HepG2 (cell line): ENCODE results near the gene BICRAL. TPM values are rescaled to one million over a fixed set of nuclear protein-coding genes. Genes with fewer than 3 reads are reported as not detected.

Experiments used
- BRD4 ChIP-seq: sonication (generic); formaldehyde crosslinking; IDR thresholded peaks from 2 replicates; pipeline ENCODE4 v1.4.0; 2020; ENCODE audit warnings: missing genetic modification reagents
- CEBPG ChIP-seq: IDR thresholded peaks from 2 replicates; pipeline ENCODE4 v1.6.1; 2016
- CHD4 ChIP-seq: fragments of 200-600 bp; sonication (generic); IDR thresholded peaks from 2 replicates; pipeline ENCODE4 v1.7.0; 2017; ENCODE audit warnings: mild to moderate bottlenecking, low read length, borderline replicate concordance
- EED ChIP-seq: sonication (generic); formaldehyde crosslinking; IDR thresholded peaks from 2 replicates; pipeline ENCODE4 v1.5.0; 2020; ENCODE audit warnings: mild to moderate bottlenecking, missing genetic modification reagents
- EP300 ChIP-seq, 3 experiments: sonication (generic) in 1 of 3; formaldehyde crosslinking in 1 of 3; IDR thresholded peaks; 2 replicates each; pipeline versions ENCODE4 v1.5.1 to v1.6.1; 2011 to 2020; ENCODE audit warnings: low read depth in 2 of 3, low read length in 2 of 3, borderline replicate concordance in 1 of 3, improper control_type of control experiment in 1 of 3, mild to moderate bottlenecking in 1 of 3, missing genetic modification reagents in 1 of 3, moderate library complexity in 1 of 3
- FOXA1 ChIP-seq, 2 experiments: fragments of 450-650 bp in 1 of 2; sonication (generic) in 1 of 2; formaldehyde crosslinking in 1 of 2; IDR thresholded peaks; 2 replicates each; pipeline versions ENCODE4 v1.4.0 to v1.6.1; 2016 to 2020; ENCODE audit warnings: missing genetic modification reagents in 1 of 2
- FOXA3 ChIP-seq: IDR thresholded peaks from 2 replicates; pipeline ENCODE4 v1.6.1; 2016; ENCODE audit warnings: missing genetic modification reagents, missing compliant biosample characterization
- GATAD2A ChIP-seq: IDR thresholded peaks from 2 replicates; pipeline ENCODE4 v1.6.1; 2016
- JUNB ChIP-seq: sonication (generic); formaldehyde crosslinking; IDR thresholded peaks from 2 replicates; pipeline ENCODE4 v1.8.0; 2022; ENCODE audit warnings: missing genetic modification reagents, mild to moderate bottlenecking, borderline replicate concordance
- MEIS2 ChIP-seq: sonication (generic); formaldehyde crosslinking; IDR thresholded peaks from 2 replicates; pipeline ENCODE4 v1.9.0; 2021; ENCODE audit warnings: mild to moderate bottlenecking, missing genetic modification reagents
- NKX3-1 ChIP-seq: sonication (generic); formaldehyde crosslinking; IDR thresholded peaks from 2 replicates; pipeline ENCODE4 v1.5.0; 2020; ENCODE audit warnings: missing genetic modification reagents
- RARA ChIP-seq: IDR thresholded peaks from 2 replicates; pipeline ENCODE4 v1.6.1; 2016; ENCODE audit warnings: missing genetic modification reagents, missing compliant biosample characterization
- RCOR2 ChIP-seq: IDR thresholded peaks from 2 replicates; pipeline ENCODE4 v1.6.1; 2016; ENCODE audit warnings: missing biosample characterization, missing genetic modification reagents
- SALL2 ChIP-seq: sonication (generic); formaldehyde crosslinking; IDR thresholded peaks from 2 replicates; pipeline ENCODE4 v1.8.1; 2023; ENCODE audit warnings: mild to moderate bottlenecking, missing genetic modification reagents, inconsistent platforms
- SIN3B ChIP-seq: fragments of 150-350 bp; IDR thresholded peaks from 2 replicates; pipeline ENCODE4 v1.6.1; 2014; ENCODE audit warnings: low read length
- SMC3 ChIP-seq: IDR thresholded peaks from 2 replicates; pipeline ENCODE4 v1.6.1; 2011; ENCODE audit warnings: low read length, improper control_type of control experiment
- THAP11 ChIP-seq: IDR thresholded peaks from 2 replicates; pipeline ENCODE4 v1.6.1; 2016; ENCODE audit warnings: missing biosample characterization, missing genetic modification reagents
- ZBED4 ChIP-seq: sonication (generic); formaldehyde crosslinking; IDR thresholded peaks from 2 replicates; pipeline ENCODE4 v1.4.0; 2020; ENCODE audit warnings: missing genetic modification reagents, borderline replicate concordance
- ZC3H4 ChIP-seq: sonication (generic); formaldehyde crosslinking; IDR thresholded peaks from 2 replicates; pipeline ENCODE4 v1.4.0; 2020; ENCODE audit warnings: missing genetic modification reagents, borderline replicate concordance
- ZNF512 ChIP-seq: sonication (generic); formaldehyde crosslinking; IDR thresholded peaks from 2 replicates; pipeline ENCODE4 v1.4.0; 2020; ENCODE audit warnings: mild to moderate bottlenecking, missing genetic modification reagents
- ZNF614 ChIP-seq: IDR thresholded peaks from 2 replicates; pipeline ENCODE4 v1.6.1; 2018; ENCODE audit warnings: missing biosample characterization, missing genetic modification reagents, inconsistent platforms, borderline replicate concordance
- ZNF768 ChIP-seq: sonication (generic); formaldehyde crosslinking; IDR thresholded peaks from 2 replicates; pipeline ENCODE4 v1.4.0; 2020; ENCODE audit warnings: missing genetic modification reagents
- polyA plus RNA-seq, 8 experiments: library from polyadenylated mRNA; depleted of rRNA in 3 of 8; stranded (reverse) in 7 of 8; unstranded in 1 of 8; fragments of >200 nt; fragmentation: Illumina TruSeq in 4 of 8; extraction: Trizol in 4 of 8; gene quantifications; 2 replicates each; pipeline versions ENCODE4 v1.2.1 to v1.2.3, GENCODE V29; 2011 to 2016; ENCODE audit warnings: low read depth in 4 of 8, missing spikeins in 1 of 8, mixed read lengths in 1 of 8; ENCODE audit not compliant: insufficient read depth in 1 of 8
- total RNA-seq, 5 experiments: library from RNA; depleted of rRNA; stranded (reverse); fragments of >200 nt; fragmentation: Illumina TruSeq; extraction: Trizol; gene quantifications; 2 replicates each; pipeline ENCODE4 v1.2.3, GENCODE V29; 2016; ENCODE audit warnings: low read depth in 1 of 5
- TF ChIP-seq, protein P1 (sequence below), 2 experiments: IDR thresholded peaks; 2 replicates each; pipeline ENCODE4 v1.6.1; 2011 to 2012; ENCODE audit warnings: low read length in 2 of 2, borderline replicate concordance in 1 of 2, low read depth in 1 of 2, mild to moderate bottlenecking in 1 of 2, moderate library complexity in 1 of 2

BICRAL gene
- total and polyA plus RNA-seq, 2 of the 13 experiments (the other 11 are each of a cell fraction or from before 2014, with no cell fraction given): 5.0 to 13.5 TPM

GRCh38 chr6:42845327-42845694 is 63.5 kb downstream of the BICRAL start (continued):
- TF ChIP-seq FOXA1 (IDR thresholded peaks at IDR 0.05) (peak; percentile 76), FOXA1 (CRISPR knock-in tag; IDR thresholded peaks at IDR 0.05) (peak; percentile 99), EP300 (IDR thresholded peaks at IDR 0.05; ENCODE audit: low read depth in 2 of 2, low read length in 2 of 2) (peak; percentile 63 to 73; a peak in 1 of 4 replicates), EP300 (CRISPR knock-in tag; IDR thresholded peaks at IDR 0.05; ENCODE audit: borderline replicate concordance) (peak; percentile 61; the same call in 1 of the 2 replicates), ZNF768 (CRISPR knock-in tag) (peak; percentile 93), ZBED4 (CRISPR knock-in tag) (0 out of 2 replicates have a peak, but pooled peaks have one; percentile 67), ZC3H4 (CRISPR knock-in tag) (no peak), EED (CRISPR knock-in tag) (no peak), THAP11 (CRISPR knock-in tag) (peak; percentile 50; the same call in 1 of the 2 replicates), NKX3-1 (peak; percentile 27; the same call in 1 of the 2 replicates), RARA (CRISPR knock-in tag) (peak; percentile 72), BRD4 (CRISPR knock-in tag) (0 out of 2 replicates have a peak, but pooled peaks have one; percentile 38), CEBPG (CRISPR knock-in tag) (peak; percentile 93), RCOR2 (CRISPR knock-in tag) (peak; percentile 77; the same call in 1 of the 2 replicates), FOXA3 (peak; percentile 99), CHD4 (0 out of 2 replicates have a peak, but pooled peaks have one; percentile 51), GATAD2A (CRISPR knock-in tag) (peak; percentile 90), SALL2 (peak; percentile 50; the same call in 1 of the 2 replicates), SMC3 (peak; percentile 34; the same call in 1 of the 2 replicates), ZNF512 (CRISPR knock-in tag) (no peak), MEIS2 (peak; percentile 64; the same call in 1 of the 2 replicates), SIN3B (no peak), ZNF614 (CRISPR knock-in tag) (peak; percentile 97), JUNB (CRISPR knock-in tag) (no peak)
- TF ChIP-seq, protein P1, sequence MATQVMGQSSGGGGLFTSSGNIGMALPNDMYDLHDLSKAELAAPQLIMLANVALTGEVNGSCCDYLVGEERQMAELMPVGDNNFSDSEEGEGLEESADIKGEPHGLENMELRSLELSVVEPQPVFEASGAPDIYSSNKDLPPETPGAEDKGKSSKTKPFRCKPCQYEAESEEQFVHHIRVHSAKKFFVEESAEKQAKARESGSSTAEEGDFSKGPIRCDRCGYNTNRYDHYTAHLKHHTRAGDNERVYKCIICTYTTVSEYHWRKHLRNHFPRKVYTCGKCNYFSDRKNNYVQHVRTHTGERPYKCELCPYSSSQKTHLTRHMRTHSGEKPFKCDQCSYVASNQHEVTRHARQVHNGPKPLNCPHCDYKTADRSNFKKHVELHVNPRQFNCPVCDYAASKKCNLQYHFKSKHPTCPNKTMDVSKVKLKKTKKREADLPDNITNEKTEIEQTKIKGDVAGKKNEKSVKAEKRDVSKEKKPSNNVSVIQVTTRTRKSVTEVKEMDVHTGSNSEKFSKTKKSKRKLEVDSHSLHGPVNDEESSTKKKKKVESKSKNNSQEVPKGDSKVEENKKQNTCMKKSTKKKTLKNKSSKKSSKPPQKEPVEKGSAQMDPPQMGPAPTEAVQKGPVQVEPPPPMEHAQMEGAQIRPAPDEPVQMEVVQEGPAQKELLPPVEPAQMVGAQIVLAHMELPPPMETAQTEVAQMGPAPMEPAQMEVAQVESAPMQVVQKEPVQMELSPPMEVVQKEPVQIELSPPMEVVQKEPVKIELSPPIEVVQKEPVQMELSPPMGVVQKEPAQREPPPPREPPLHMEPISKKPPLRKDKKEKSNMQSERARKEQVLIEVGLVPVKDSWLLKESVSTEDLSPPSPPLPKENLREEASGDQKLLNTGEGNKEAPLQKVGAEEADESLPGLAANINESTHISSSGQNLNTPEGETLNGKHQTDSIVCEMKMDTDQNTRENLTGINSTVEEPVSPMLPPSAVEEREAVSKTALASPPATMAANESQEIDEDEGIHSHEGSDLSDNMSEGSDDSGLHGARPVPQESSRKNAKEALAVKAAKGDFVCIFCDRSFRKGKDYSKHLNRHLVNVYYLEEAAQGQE (IDR thresholded peaks at IDR 0.05; ENCODE audit: borderline replicate concordance in 1 of 2, low read depth in 1 of 2, low read length in 2 of 2): peak in 1 of 2 experiments; percentile 53; a peak in 1 of 4 replicates
